Gastroesophageal sphincter (tissue), 4 donors: Measurements from ENCODE around the gene TPRG1L. TPM values are rescaled to one million over a fixed set of nuclear protein-coding genes. Genes with fewer than 3 reads are reported as not detected.

Source experiments
- ATAC-seq: fragments of 150-250 bp; one replicate; pipeline ENCODE4 v1.9.1; 2016; ENCODE audit warnings: mild to moderate bottlenecking, moderate library complexity
- H3K27ac ChIP-seq, 4 donors: fragments of 200-600 bp; sonication (generic) in 3 of 4; 1 replicate in 3 of 4; 2 replicates in 1 of 4; pipeline ENCODE4 v1.5.1; 2016 to 2019
- H3K27me3 ChIP-seq: fragments of 200-600 bp; sonication (generic); one replicate; pipeline ENCODE4 v1.5.1; 2019
- H3K36me3 ChIP-seq, 2 donors: fragments of 200-600 bp; sonication (generic); one replicate each; pipeline ENCODE4 v1.5.1; 2019; ENCODE audit warnings: control low read depth in 1 of 2
- H3K4me1 ChIP-seq, 3 donors: fragments of 200-600 bp; sonication (generic); 1 replicate in 2 of 3; 2 replicates in 1 of 3; pipeline ENCODE4 v1.5.1; 2016 to 2019; ENCODE audit warnings: control low read depth in 2 of 3
- H3K4me3 ChIP-seq, 2 donors: fragments of 200-600 bp; sonication (generic); one replicate each; pipeline ENCODE4 v1.5.1; 2019; ENCODE audit warnings: mild to moderate bottlenecking in 1 of 2, moderate library complexity in 1 of 2
- H3K9me3 ChIP-seq, 3 donors: fragments of 200-600 bp; sonication (generic); one replicate each; pipeline ENCODE4 v1.5.1; 2017 to 2019; ENCODE audit warnings: control low read depth in 2 of 3
- CTCF ChIP-seq, 4 experiments: fragments of 200-600 bp in 2 of 4; fragments of 450-650 bp in 2 of 4; sonication (generic) in 1 of 4; IDR thresholded peaks; one replicate each; pipeline ENCODE4 v1.5.1; 2017 to 2019; ENCODE audit warnings: antibody characterized with exemption in 4 of 4, mild to moderate bottlenecking in 2 of 4, moderate library complexity in 2 of 4
- EP300 ChIP-seq: sonication (generic); formaldehyde crosslinking; IDR thresholded peaks from one replicate; pipeline ENCODE4 v1.6.1; 2017; ENCODE audit warnings: antibody characterized with exemption, mild to moderate bottlenecking
- POLR2A ChIP-seq, 2 donors: fragments of 450-650 bp; IDR thresholded peaks; one replicate each; pipeline ENCODE4 v1.6.1; 2017; ENCODE audit warnings: antibody characterized with exemption in 2 of 2, mild to moderate bottlenecking in 2 of 2, moderate library complexity in 1 of 2
- POLR2AphosphoS5 ChIP-seq: sonication (generic); formaldehyde crosslinking; IDR thresholded peaks from one replicate; pipeline ENCODE4 v1.6.1; 2017; ENCODE audit warnings: antibody characterized with exemption
- WGBS, 2 donors: methylation state at CpG; one replicate each; pipeline ENCODE4 v1.1.5; 2018; ENCODE audit warnings: low coverage in 1 of 2; 5-methylcytosine and 5-hydroxymethylcytosine counted together
- total RNA-seq, 4 donors: library from RNA; depleted of rRNA; stranded (reverse); fragments of >200 nt; gene quantifications; one replicate each; pipeline ENCODE4 v1.1.0, GENCODE V29; 2016

The TPRG1L gene
- total RNA-seq, 4 donors from 2014 or later: 38.2 to 52.1 (median 46.6) TPM

DNA sequence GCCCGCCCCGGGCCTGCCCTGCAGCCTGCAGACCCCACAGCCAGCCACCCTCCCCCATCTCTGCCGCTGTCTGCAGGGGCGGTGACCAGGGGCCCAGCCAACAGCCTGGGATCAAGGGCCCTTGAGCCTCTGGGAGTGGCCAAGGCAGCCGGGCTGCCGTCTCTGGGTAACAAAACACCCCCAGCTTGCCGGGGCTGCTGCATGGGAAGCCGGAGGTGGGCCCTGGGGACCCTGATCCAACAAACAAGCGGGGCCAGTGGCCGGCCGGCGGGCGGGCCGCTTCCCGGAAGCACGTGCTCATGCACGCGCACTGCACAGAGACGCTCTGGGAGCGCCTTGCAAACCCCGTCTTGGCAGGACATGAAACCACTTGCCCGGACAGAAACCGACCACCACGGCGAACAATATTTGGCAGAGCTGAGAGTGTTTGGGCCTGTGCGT lies 26.7 kb upstream of the TPRG1L start:
- peak overlapping the region in 1 of 2 donors; percentile 16 for H3K4me3 ChIP-seq
- TF ChIP-seq EP300 (no peak), POLR2A (IDR thresholded peaks at IDR 0.05) (no peak)

DNA sequence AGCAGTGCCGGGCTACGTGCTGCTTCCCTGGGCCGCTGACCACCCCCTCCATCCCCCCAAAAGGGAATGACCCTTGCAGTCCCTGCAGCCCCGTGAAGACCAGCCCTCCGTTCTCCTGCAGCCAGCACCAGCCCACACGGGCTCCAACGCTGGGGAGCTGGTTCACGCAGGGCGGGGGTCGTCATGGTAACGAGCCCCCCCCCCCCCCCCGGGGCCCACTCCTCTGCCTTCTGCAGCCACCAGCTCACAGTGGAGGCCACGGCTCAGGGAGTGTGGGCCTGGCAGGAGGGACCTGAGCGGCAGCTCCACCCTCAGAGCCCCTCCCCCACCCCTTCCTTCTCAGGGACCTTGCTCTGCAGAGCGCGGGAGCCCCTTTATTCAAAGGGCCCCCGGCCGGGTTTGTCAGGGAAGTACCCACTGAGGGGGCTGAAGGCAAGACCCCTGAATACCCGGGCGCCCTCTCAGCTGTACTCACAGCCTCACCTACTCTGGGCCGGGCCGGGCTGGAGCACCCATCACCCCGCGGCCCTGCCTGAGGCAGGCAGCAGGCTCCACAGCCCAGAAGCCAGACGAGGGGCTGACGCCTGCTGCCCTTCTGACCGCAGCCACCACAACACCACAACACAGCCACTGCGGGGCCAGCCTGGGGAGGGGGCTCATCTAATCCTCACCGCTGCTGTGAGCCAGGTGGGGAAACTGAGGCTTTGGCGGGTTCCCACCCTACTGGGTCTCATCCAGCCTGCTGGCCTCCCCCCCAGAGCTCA lies 26.1 kb upstream of the TPRG1L start:
- Histone ChIP-seq H3K9me3 (no peaks in the 10 kb centered on the region), H3K36me3 (no peaks in the 10 kb centered on the region), H3K4me1 (peaks cover 0 to 20% (median 9%) of the 10 kb centered on the region in 3 donors), H3K27ac (no peak overlapping the region), H3K27me3 (peaks cover 14% of the 10 kb centered on the region), H3K4me3 (peak overlapping the region in 1 of 2 donors; percentile 16)
- no peak for TF ChIP-seq EP300
- TF ChIP-seq POLR2AphosphoS5: no peak
- no peak for TF ChIP-seq CTCF (IDR thresholded peaks at IDR 0.05)
- no peak for TF ChIP-seq POLR2A (IDR thresholded peaks at IDR 0.05)
- 40% methylated on average over 2 of the region's 30 CpGs; no CpG with 5 or more reads in 1 of the 2 donors for WGBS, 2 donors
- ATAC-seq: no peak

More for the DNA sequence above, 26.7 kb upstream of the TPRG1L start:
- H3K4me1 ChIP-seq: peaks cover 0 to 20% (median 9%) of the 10 kb centered on the region in 3 donors
- no peak for ATAC-seq
- no peaks in the 10 kb centered on the region for H3K9me3 ChIP-seq
- peaks cover 18% of the 10 kb centered on the region for H3K27me3 ChIP-seq
- H3K36me3 ChIP-seq: no peaks in the 10 kb centered on the region
- H3K27ac ChIP-seq: no peak overlapping the region
- 29% methylated on average over 6 of the region's 26 CpGs; no CpG with 5 or more reads in 1 of the 2 donors for WGBS, 2 donors

GRCh38 chr1:3599286-3599811 lies 25.5 kb upstream of the TPRG1L start:
- no peak for TF ChIP-seq CTCF (IDR thresholded peaks at IDR 0.05)
- no peak for TF ChIP-seq EP300
- TF ChIP-seq POLR2A (IDR thresholded peaks at IDR 0.05): no peak
- TF ChIP-seq POLR2AphosphoS5: no peak
- no CpG with 5 or more reads among the region's 16 CpGs for whole genome bisulfite sequencing, 2 donors
- Histone ChIP-seq H3K4me3 (no peak overlapping the region), H3K36me3 (no peaks in the 10 kb centered on the region), H3K4me1 (peaks cover 0 to 20% (median 9%) of the 10 kb centered on the region in 3 donors), H3K27ac (no peak overlapping the region), H3K9me3 (no peaks in the 10 kb centered on the region), H3K27me3 (peaks cover 15% of the 10 kb centered on the region)
- no peak for ATAC-seq

DNA sequence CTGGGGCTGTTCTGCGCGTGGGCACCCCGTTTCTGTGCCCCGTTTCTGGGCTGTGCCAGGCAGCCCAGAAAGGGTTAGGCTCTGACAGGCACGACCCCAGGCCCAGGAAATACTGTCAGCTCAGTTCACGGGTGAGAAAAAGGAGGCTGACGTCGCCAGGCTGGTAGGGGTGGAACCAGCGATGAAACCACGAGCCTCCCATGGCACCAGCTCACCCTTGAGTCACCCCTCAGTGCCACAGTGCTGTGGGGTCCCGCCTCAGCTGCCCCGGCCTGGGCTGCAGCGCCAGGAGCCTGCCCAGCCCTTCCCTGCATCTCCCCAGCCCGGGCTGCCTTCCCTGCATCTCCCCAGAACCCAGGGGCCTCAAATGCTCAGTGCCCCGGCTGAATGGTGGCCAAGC lies 25.0 kb upstream of the TPRG1L start:
- no peak overlapping the region for H3K27ac ChIP-seq
- no peak for ATAC-seq
- WGBS, 2 donors: no CpG with 5 or more reads among the region's 15 CpGs
- H3K9me3 ChIP-seq: no peaks in the 10 kb centered on the region
- TF ChIP-seq POLR2A (IDR thresholded peaks at IDR 0.05): no peak
- TF ChIP-seq CTCF (IDR thresholded peaks at IDR 0.05): no peak
- TF ChIP-seq POLR2AphosphoS5: no peak
- TF ChIP-seq EP300: no peak
- H3K36me3 ChIP-seq: no peaks in the 10 kb centered on the region
- H3K4me1 ChIP-seq: peaks cover 0 to 20% (median 9%) of the 10 kb centered on the region in 3 donors
- H3K4me3 ChIP-seq: no peak overlapping the region
- H3K27me3 ChIP-seq: peaks cover 20% of the 10 kb centered on the region

DNA sequence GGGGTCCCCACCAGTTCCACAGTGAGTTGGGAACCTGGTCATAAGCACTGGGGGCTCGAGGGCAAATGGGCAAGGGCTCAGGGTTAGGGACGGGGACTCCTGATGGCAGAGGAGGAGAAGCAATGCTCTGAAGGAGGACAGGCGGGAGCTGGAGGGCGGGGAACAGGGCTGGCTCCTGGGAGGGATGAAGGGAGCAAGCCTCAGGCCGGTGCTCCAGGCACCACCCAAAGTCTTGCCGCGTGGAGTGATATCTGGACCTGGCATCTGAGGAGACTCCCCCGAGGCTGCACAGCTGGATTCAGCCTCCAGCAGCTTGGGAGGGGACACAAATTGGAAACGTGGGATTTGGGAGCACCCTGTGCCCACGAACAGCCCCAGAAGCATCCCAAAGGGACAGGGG lies 24.5 kb upstream of the TPRG1L start:
- H3K27ac ChIP-seq: no peak overlapping the region
- H3K9me3 ChIP-seq: no peaks in the 10 kb centered on the region
- H3K36me3 ChIP-seq: no peaks in the 10 kb centered on the region
- no peak for ATAC-seq
- 72 to 80% methylated on average over 1 to 3 of the region's 10 CpGs for WGBS, 2 donors
- peaks cover 20% of the 10 kb centered on the region for H3K27me3 ChIP-seq
- TF ChIP-seq EP300 (no peak), POLR2AphosphoS5 (no peak), CTCF (IDR thresholded peaks at IDR 0.05) (no peak), POLR2A (IDR thresholded peaks at IDR 0.05) (no peak)
- no peak overlapping the region for H3K4me3 ChIP-seq
- peaks cover 0 to 20% (median 9%) of the 10 kb centered on the region in 3 donors for H3K4me1 ChIP-seq
